ENCODE results near the gene ME3. TPM values are rescaled to one million over a fixed set of nuclear protein-coding genes. Genes with fewer than 3 reads are reported as not detected.

Gene ME3
- total RNA-seq, 1 experiment from 2014 or later: 1.8 TPM

DNA sequence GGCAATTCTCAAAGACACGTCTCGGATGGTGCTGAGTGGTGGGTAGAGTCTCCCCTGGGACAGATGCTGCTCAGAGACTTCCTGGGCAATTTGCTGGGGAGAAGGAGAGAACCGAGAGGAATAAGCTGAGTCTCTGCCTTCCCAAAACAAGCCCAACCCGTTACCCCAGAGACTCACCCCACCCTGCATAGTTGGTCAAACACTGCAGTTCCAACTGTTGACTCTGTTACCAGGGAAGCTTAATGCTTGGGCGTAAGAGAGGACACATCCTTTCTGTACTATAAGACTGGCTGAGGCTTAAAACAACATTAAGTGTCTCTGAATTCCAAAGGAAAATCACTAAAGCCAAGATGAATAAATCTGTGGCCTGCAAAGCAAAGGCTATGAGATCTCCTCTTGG, 229.6 kb downstream of the ME3 start:
- ChIA-PET POLR2A (no interaction called here), CTCF (interaction anchor here (1.4 kb wide), 1 partner anchor 82 kb away, joined by 6 read pairs; no protein-coding TSS in a partner anchor)
- Mint-ChIP-seq H3K4me1 (no peaks in the 10 kb centered on the region), H3K9me3 (no peaks in the 10 kb centered on the region), H3K27ac (no peak overlapping the region), H3K27me3 (ENCODE audit: low read depth) (no peaks in the 10 kb centered on the region; the same call in 1 of the 2 replicates), H3K36me3 (no peaks in the 10 kb centered on the region), H3K4me3 (no peak overlapping the region)
- DNase-seq (ENCODE audit: low spot score): no peak
- TF ChIP-seq SMAD3 (CRISPR knock-in tag; IDR thresholded peaks at IDR 0.05; ENCODE audit: borderline replicate concordance) (no peak), IRF2 (CRISPR knock-in tag; IDR thresholded peaks at IDR 0.05; ENCODE audit: borderline replicate concordance, low read depth) (no peak), KAT7 (CRISPR knock-in tag; IDR thresholded peaks at IDR 0.05; ENCODE audit: borderline replicate concordance) (no peak), ATF1 (CRISPR knock-in tag; IDR thresholded peaks at IDR 0.05) (no peak), NR3C1 (CRISPR knock-in tag; conservative IDR thresholded peaks at IDR 0.05; ENCODE audit: low read depth) (no peak), ZNF263 (CRISPR knock-in tag; IDR thresholded peaks at IDR 0.05; ENCODE audit: low read depth) (no peak), FOXK1 (CRISPR knock-in tag; IDR thresholded peaks at IDR 0.05) (no peak), ZNF423 (CRISPR knock-in tag; IDR thresholded peaks at IDR 0.05) (no peak)
- TF ChIP-seq, protein P1, sequence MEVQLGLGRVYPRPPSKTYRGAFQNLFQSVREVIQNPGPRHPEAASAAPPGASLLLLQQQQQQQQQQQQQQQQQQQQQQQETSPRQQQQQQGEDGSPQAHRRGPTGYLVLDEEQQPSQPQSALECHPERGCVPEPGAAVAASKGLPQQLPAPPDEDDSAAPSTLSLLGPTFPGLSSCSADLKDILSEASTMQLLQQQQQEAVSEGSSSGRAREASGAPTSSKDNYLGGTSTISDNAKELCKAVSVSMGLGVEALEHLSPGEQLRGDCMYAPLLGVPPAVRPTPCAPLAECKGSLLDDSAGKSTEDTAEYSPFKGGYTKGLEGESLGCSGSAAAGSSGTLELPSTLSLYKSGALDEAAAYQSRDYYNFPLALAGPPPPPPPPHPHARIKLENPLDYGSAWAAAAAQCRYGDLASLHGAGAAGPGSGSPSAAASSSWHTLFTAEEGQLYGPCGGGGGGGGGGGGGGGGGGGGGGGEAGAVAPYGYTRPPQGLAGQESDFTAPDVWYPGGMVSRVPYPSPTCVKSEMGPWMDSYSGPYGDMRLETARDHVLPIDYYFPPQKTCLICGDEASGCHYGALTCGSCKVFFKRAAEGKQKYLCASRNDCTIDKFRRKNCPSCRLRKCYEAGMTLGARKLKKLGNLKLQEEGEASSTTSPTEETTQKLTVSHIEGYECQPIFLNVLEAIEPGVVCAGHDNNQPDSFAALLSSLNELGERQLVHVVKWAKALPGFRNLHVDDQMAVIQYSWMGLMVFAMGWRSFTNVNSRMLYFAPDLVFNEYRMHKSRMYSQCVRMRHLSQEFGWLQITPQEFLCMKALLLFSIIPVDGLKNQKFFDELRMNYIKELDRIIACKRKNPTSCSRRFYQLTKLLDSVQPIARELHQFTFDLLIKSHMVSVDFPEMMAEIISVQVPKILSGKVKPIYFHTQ (CRISPR knock-in tag; IDR thresholded peaks at IDR 0.05): no peak
- ATAC-seq: no peak; the same call in 1 of the 2 replicates

DNA sequence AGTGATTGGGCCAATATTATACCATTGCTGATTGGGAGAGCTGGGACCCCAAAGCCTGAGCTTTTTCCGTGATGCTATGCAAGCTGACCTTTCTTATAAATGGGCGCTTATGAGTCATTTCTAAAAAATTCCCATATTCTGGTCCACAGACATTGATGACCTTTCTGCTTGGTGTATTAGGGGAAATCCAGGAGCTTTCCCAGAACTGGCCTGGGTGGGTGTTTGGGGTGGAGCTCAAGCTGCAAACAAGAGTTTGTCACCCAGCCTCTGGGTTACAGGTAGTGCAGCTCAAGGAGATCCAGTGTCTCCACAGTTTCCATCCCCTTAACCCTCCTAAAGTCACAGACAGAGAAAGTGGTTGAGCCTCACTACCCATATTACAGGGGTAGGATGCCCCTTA, 230.0 kb downstream of the ME3 start:
- POLR2A ChIA-PET: no interaction called here
- no peak overlapping the region for H3K27ac Mint-ChIP-seq
- DNase-seq (ENCODE audit: low spot score) (no peak), ATAC-seq (no peak)
- no peak for TF ChIP-seq OVOL2 (CRISPR knock-in tag; IDR thresholded peaks at IDR 0.05; ENCODE audit: borderline replicate concordance)
- TF ChIP-seq, protein P2, sequence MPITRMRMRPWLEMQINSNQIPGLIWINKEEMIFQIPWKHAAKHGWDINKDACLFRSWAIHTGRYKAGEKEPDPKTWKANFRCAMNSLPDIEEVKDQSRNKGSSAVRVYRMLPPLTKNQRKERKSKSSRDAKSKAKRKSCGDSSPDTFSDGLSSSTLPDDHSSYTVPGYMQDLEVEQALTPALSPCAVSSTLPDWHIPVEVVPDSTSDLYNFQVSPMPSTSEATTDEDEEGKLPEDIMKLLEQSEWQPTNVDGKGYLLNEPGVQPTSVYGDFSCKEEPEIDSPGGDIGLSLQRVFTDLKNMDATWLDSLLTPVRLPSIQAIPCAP (CRISPR knock-in tag; IDR thresholded peaks at IDR 0.05): no peak
- TF ChIP-seq ELF4 (CRISPR knock-in tag; IDR thresholded peaks at IDR 0.05; ENCODE audit: low read depth): no peak
- no peak for TF ChIP-seq ZNF138 (CRISPR knock-in tag; conservative IDR thresholded peaks at IDR 0.05)
- TF ChIP-seq, protein P3, sequence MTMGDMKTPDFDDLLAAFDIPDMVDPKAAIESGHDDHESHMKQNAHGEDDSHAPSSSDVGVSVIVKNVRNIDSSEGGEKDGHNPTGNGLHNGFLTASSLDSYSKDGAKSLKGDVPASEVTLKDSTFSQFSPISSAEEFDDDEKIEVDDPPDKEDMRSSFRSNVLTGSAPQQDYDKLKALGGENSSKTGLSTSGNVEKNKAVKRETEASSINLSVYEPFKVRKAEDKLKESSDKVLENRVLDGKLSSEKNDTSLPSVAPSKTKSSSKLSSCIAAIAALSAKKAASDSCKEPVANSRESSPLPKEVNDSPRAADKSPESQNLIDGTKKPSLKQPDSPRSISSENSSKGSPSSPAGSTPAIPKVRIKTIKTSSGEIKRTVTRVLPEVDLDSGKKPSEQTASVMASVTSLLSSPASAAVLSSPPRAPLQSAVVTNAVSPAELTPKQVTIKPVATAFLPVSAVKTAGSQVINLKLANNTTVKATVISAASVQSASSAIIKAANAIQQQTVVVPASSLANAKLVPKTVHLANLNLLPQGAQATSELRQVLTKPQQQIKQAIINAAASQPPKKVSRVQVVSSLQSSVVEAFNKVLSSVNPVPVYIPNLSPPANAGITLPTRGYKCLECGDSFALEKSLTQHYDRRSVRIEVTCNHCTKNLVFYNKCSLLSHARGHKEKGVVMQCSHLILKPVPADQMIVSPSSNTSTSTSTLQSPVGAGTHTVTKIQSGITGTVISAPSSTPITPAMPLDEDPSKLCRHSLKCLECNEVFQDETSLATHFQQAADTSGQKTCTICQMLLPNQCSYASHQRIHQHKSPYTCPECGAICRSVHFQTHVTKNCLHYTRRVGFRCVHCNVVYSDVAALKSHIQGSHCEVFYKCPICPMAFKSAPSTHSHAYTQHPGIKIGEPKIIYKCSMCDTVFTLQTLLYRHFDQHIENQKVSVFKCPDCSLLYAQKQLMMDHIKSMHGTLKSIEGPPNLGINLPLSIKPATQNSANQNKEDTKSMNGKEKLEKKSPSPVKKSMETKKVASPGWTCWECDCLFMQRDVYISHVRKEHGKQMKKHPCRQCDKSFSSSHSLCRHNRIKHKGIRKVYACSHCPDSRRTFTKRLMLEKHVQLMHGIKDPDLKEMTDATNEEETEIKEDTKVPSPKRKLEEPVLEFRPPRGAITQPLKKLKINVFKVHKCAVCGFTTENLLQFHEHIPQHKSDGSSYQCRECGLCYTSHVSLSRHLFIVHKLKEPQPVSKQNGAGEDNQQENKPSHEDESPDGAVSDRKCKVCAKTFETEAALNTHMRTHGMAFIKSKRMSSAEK (CRISPR knock-in tag; IDR thresholded peaks at IDR 0.05; ENCODE audit: borderline replicate concordance): no peak
- no peak for TF ChIP-seq HMGA2 (CRISPR knock-in tag; IDR thresholded peaks at IDR 0.05)
- no peak for TF ChIP-seq ATF1 (CRISPR knock-in tag; IDR thresholded peaks at IDR 0.05)
- no peak overlapping the region for H3K4me3 Mint-ChIP-seq
- H3K27me3 Mint-ChIP-seq (ENCODE audit: low read depth): no peaks in the 10 kb centered on the region; the same call in 1 of the 2 replicates
- no peaks in the 10 kb centered on the region for H3K9me3 Mint-ChIP-seq
- H3K36me3 Mint-ChIP-seq: no peaks in the 10 kb centered on the region
- no peaks in the 10 kb centered on the region for H3K4me1 Mint-ChIP-seq
- CTCF ChIA-PET: interaction anchor here (0.9 to 1.4 kb wide), 2 partner anchors 81 to 166 kb away, joined by 4 to 6 read pairs; no protein-coding TSS in a partner anchor

DNA sequence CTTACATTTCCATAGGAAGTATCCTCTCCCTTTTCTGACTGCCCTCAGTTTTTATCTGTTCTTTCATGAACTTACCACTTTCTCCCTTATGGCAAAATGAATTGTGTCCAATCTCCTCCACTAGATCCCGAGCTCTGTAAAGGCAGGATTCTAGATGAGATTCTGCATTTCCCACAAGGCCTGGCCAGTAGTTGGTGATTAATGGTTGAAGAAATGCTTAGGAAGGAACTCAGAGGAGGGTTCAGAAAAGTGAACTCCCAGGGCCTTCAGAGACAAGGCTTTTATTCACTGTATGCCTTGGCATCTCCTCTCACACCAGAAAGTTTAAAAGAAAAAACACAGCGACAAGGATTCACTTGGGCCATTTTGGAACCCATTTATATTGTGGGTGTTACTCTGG, 231.6 kb downstream of the ME3 start:
- DNase-seq (ENCODE audit: low spot score) (no peak), ATAC-seq (no peak)
- no peaks in the 10 kb centered on the region for H3K36me3 Mint-ChIP-seq
- H3K9me3 Mint-ChIP-seq: no peaks in the 10 kb centered on the region
- no peak overlapping the region for H3K27ac Mint-ChIP-seq
- no peaks in the 10 kb centered on the region for H3K4me1 Mint-ChIP-seq
- ChIA-PET POLR2A (no interaction called here), CTCF (no interaction called here)
- H3K4me3 Mint-ChIP-seq: no peak overlapping the region
- no peaks in the 10 kb centered on the region; the same call in 1 of the 2 replicates for H3K27me3 Mint-ChIP-seq (ENCODE audit: low read depth)
- TF ChIP-seq GABPB1 (CRISPR knock-in tag; IDR thresholded peaks at IDR 0.05) (no peak), OVOL2 (CRISPR knock-in tag; IDR thresholded peaks at IDR 0.05; ENCODE audit: borderline replicate concordance) (no peak), SMAD3 (CRISPR knock-in tag; IDR thresholded peaks at IDR 0.05; ENCODE audit: borderline replicate concordance) (no peak), KAT7 (CRISPR knock-in tag; IDR thresholded peaks at IDR 0.05; ENCODE audit: borderline replicate concordance) (no peak)
- TF ChIP-seq, protein P4, sequence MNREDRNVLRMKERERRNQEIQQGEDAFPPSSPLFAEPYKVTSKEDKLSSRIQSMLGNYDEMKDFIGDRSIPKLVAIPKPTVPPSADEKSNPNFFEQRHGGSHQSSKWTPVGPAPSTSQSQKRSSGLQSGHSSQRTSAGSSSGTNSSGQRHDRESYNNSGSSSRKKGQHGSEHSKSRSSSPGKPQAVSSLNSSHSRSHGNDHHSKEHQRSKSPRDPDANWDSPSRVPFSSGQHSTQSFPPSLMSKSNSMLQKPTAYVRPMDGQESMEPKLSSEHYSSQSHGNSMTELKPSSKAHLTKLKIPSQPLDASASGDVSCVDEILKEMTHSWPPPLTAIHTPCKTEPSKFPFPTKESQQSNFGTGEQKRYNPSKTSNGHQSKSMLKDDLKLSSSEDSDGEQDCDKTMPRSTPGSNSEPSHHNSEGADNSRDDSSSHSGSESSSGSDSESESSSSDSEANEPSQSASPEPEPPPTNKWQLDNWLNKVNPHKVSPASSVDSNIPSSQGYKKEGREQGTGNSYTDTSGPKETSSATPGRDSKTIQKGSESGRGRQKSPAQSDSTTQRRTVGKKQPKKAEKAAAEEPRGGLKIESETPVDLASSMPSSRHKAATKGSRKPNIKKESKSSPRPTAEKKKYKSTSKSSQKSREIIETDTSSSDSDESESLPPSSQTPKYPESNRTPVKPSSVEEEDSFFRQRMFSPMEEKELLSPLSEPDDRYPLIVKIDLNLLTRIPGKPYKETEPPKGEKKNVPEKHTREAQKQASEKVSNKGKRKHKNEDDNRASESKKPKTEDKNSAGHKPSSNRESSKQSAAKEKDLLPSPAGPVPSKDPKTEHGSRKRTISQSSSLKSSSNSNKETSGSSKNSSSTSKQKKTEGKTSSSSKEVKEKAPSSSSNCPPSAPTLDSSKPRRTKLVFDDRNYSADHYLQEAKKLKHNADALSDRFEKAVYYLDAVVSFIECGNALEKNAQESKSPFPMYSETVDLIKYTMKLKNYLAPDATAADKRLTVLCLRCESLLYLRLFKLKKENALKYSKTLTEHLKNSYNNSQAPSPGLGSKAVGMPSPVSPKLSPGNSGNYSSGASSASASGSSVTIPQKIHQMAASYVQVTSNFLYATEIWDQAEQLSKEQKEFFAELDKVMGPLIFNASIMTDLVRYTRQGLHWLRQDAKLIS (CRISPR knock-in tag; IDR thresholded peaks at IDR 0.05; ENCODE audit: borderline replicate concordance): no peak
- TF ChIP-seq, protein P5, sequence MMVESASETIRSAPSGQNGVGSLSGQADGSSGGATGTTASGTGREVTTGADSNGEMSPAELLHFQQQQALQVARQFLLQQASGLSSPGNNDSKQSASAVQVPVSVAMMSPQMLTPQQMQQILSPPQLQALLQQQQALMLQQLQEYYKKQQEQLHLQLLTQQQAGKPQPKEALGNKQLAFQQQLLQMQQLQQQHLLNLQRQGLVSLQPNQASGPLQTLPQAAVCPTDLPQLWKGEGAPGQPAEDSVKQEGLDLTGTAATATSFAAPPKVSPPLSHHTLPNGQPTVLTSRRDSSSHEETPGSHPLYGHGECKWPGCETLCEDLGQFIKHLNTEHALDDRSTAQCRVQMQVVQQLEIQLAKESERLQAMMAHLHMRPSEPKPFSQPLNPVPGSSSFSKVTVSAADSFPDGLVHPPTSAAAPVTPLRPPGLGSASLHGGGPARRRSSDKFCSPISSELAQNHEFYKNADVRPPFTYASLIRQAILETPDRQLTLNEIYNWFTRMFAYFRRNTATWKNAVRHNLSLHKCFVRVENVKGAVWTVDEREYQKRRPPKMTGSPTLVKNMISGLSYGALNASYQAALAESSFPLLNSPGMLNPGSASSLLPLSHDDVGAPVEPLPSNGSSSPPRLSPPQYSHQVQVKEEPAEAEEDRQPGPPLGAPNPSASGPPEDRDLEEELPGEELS (CRISPR knock-in tag; IDR thresholded peaks at IDR 0.05): no peak
